Measurements from ENCODE around the gene CSF1R. TPM values are rescaled to one million over a fixed set of nuclear protein-coding genes. Genes with fewer than 3 reads are reported as not detected.

CSF1R gene
- total RNA-seq, 1 donor from 2014 or later = 31.3 TPM

DNA sequence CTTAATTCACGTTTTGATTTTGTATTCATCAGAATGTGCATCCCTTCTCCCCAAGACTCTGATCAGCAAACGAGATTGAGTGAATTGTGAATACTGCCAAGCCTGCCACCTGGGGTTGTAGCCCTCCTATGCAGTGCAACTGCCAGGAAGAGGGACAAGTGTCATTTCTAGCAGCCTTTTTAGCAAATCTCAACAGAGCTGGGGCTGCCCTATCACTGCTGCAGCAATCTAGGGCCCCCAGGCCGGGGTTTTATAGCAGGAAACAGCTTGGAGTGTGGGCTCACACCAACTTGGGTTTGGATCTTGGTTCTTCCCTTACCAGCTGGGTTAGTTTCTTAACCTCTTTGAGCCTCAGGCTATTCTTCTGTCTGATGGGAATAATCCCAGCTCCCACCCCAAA is 4.0 kb downstream of the CSF1R start:
- Histone ChIP-seq H3K4me3 (ENCODE audit: low read length in 3 of 3) (no peak overlapping the region), H3K27ac (ENCODE audit: low read depth, low read length) (no peak overlapping the region), H3K27me3 (ENCODE audit: control insufficient read depth in 3 of 3, insufficient read depth in 3 of 3, low read length in 3 of 3) (peaks cover 0 to 8% (median 4%) of the 10 kb centered on the region in 3 donors), H3K4me1 (ENCODE audit: control insufficient read depth in 3 of 3, insufficient read depth in 3 of 3, low read length in 3 of 3) (peaks cover 0 to 6% (median 0%) of the 10 kb centered on the region in 3 donors), H3K9me3 (ENCODE audit: control insufficient read depth in 3 of 3, low read length in 3 of 3) (no peaks in the 10 kb centered on the region), H3K36me3 (ENCODE audit: control insufficient read depth in 3 of 3, insufficient read depth in 3 of 3, low read length in 3 of 3) (no peaks in the 10 kb centered on the region), H3K9ac (ENCODE audit: low read depth in 1 of 3, low read length in 3 of 3) (no peak overlapping the region)

- no peak overlapping the region for H3K27ac ChIP-seq (ENCODE audit: low read depth, low read length)
- H3K4me3 ChIP-seq (ENCODE audit: low read length in 3 of 3) = no peak overlapping the region
- H3K27me3 ChIP-seq (ENCODE audit: control insufficient read depth in 3 of 3, insufficient read depth in 3 of 3, low read length in 3 of 3) = peaks cover 0 to 8% (median 4%) of the 10 kb centered on the region in 3 donors
- peak overlapping the region in 2 of 3 donors; percentile 25 to 43 for H3K9ac ChIP-seq (ENCODE audit: low read depth in 1 of 3, low read length in 3 of 3)
- no peaks in the 10 kb centered on the region for H3K36me3 ChIP-seq (ENCODE audit: control insufficient read depth in 3 of 3, insufficient read depth in 3 of 3, low read length in 3 of 3)
- no peaks in the 10 kb centered on the region for H3K9me3 ChIP-seq (ENCODE audit: control insufficient read depth in 3 of 3, low read length in 3 of 3)
- H3K4me1 ChIP-seq (ENCODE audit: control insufficient read depth in 3 of 3, insufficient read depth in 3 of 3, low read length in 3 of 3) = peaks cover 0 to 6% (median 0%) of the 10 kb centered on the region in 3 donors
Measured at GRCh38 chr5:150081541-150082283, 4.6 kb downstream of the CSF1R start.

GRCh38 chr5:150080696-150081435 is 5.5 kb downstream of the CSF1R start:
- H3K27me3 ChIP-seq (ENCODE audit: control insufficient read depth in 3 of 3, insufficient read depth in 3 of 3, low read length in 3 of 3) = peaks cover 0 to 7% (median 0%) of the 10 kb centered on the region in 3 donors
- H3K9me3 ChIP-seq (ENCODE audit: control insufficient read depth in 3 of 3, low read length in 3 of 3) = no peaks in the 10 kb centered on the region
- no peak overlapping the region for H3K27ac ChIP-seq (ENCODE audit: low read depth, low read length)
- H3K9ac ChIP-seq (ENCODE audit: low read depth in 1 of 3, low read length in 3 of 3) = no peak overlapping the region
- peaks cover 0 to 6% (median 0%) of the 10 kb centered on the region in 3 donors for H3K4me1 ChIP-seq (ENCODE audit: control insufficient read depth in 3 of 3, insufficient read depth in 3 of 3, low read length in 3 of 3)
- no peak overlapping the region for H3K4me3 ChIP-seq (ENCODE audit: low read length in 3 of 3)
- H3K36me3 ChIP-seq (ENCODE audit: control insufficient read depth in 3 of 3, insufficient read depth in 3 of 3, low read length in 3 of 3) = no peaks in the 10 kb centered on the region

DNA sequence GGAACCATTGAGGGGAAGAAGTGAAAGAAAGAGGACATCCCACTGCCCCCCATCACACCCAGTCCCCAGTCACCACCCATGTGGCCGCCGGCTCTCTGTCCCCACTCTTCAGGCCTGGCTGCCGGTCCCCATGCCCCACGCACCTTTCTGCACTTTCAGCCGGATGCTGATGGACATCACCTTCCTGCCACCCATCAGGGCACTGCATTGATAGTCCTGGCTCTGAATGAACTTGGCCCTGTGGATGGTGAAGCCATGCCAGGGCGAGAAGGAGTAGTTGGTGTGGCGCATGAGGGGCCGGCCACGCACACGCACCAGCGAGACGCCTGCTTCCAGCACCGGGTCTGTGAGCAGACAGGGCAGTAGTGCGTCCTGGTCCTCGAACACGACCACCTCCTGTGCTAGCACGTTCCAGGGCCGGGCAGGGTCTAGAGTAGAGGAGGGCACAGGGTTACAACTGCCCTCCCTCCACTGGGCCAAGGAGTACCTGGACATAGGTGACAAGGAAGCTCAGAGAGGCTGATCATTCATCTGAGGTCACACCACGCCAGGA is 6.4 kb downstream of the CSF1R start:
- Histone ChIP-seq H3K4me1 (ENCODE audit: control insufficient read depth in 3 of 3, insufficient read depth in 3 of 3, low read length in 3 of 3) (peaks cover 0 to 6% (median 0%) of the 10 kb centered on the region in 3 donors), H3K27me3 (ENCODE audit: control insufficient read depth in 3 of 3, insufficient read depth in 3 of 3, low read length in 3 of 3) (no peaks in the 10 kb centered on the region), H3K27ac (ENCODE audit: low read depth, low read length) (no peak overlapping the region), H3K9ac (ENCODE audit: low read depth in 1 of 3, low read length in 3 of 3) (no peak overlapping the region), H3K36me3 (ENCODE audit: control insufficient read depth in 3 of 3, insufficient read depth in 3 of 3, low read length in 3 of 3) (no peaks in the 10 kb centered on the region), H3K9me3 (ENCODE audit: control insufficient read depth in 3 of 3, low read length in 3 of 3) (no peaks in the 10 kb centered on the region), H3K4me3 (ENCODE audit: low read length in 3 of 3) (no peak overlapping the region)

DNA sequence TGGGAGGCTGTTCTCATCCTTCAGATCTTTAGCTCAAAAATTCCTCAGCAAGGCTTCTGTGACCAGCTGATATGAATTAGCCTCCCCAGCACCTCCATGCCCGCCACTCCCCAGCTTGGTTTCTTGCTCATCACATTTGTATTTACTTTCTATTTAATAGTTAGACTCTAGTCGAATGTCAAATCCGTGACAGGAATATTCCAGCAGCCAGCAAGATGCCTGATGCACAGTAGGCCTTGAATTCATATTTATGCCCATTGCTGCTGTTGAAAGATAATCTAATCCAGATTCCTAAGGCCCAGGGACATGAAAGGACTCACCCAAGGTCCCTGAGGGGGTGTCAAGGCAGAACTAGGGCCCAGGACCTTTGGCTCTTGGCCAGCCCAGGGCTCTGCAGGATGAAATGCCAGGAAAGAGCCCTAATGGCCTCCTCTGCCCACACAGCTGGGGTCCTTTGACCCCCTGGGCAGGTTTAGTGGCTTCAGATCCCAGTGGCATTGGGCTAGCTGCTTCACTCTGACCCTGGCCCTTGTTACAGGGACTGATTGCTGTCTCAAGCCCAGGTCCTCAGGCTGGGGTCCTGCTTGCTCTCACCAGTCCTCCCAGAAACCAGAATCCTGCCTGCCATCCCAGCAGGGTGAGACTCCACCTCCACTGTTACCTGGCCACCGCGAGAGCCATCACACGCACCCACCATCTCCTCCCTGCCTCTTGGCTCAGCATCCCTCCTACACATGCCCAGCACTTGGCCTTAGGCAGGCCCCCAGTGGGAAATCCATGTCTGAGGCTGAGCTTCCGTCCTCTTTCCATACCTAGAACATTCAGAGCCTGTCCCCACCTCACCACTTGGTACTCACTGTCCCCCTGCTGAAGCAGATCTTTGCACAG is 7.3 kb downstream of the CSF1R start:
- Histone ChIP-seq H3K27me3 (ENCODE audit: control insufficient read depth in 3 of 3, insufficient read depth in 3 of 3, low read length in 3 of 3) (no peaks in the 10 kb centered on the region), H3K36me3 (ENCODE audit: control insufficient read depth in 3 of 3, insufficient read depth in 3 of 3, low read length in 3 of 3) (no peaks in the 10 kb centered on the region), H3K9me3 (ENCODE audit: control insufficient read depth in 3 of 3, low read length in 3 of 3) (no peaks in the 10 kb centered on the region), H3K27ac (ENCODE audit: low read depth, low read length) (no peak overlapping the region), H3K4me1 (ENCODE audit: control insufficient read depth in 3 of 3, insufficient read depth in 3 of 3, low read length in 3 of 3) (peaks cover 0 to 6% (median 0%) of the 10 kb centered on the region in 3 donors), H3K9ac (ENCODE audit: low read depth in 1 of 3, low read length in 3 of 3) (no peak overlapping the region), H3K4me3 (ENCODE audit: low read length in 3 of 3) (no peak overlapping the region)

DNA sequence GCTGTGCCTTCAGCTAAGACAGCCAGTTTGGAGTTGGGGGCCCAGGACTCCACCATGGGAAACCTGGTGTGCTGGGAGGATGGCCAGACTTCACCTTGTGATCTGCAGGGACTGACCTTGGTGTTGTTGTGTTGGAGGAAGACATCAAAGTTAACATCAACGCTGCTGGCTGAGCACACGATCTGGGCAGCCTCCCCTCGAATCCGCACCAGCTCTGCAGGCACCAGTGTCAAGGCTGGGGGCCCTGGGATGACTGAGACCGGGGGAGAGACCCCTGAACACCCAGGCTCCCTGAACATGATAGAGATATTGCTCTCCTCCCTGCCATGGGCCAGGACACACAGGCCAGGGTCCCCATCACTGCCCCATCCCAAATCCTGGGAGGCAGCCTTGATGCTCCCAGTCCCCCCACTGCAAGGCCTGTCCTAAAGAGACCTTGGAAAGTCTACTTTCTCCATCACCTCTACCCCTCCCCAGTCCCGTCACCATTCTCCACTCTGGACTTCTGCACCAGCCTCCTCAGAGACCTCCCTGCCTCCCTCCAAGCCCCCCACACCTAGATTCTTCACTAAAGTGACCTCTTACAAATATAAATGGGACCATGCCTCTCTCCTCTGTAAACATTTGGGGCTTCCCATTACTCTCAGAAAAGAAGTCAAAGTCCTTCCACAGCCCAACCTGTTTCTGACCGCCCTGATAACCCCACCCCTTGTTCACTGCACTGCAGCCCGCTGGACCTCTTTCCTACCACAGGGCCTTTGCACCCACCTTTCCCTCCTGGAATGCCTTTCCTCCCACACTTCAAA is 8.2 kb downstream of the CSF1R start:
- H3K9ac ChIP-seq (ENCODE audit: low read depth in 1 of 3, low read length in 3 of 3) = no peak overlapping the region
- H3K36me3 ChIP-seq (ENCODE audit: control insufficient read depth in 3 of 3, insufficient read depth in 3 of 3, low read length in 3 of 3) = no peaks in the 10 kb centered on the region
- no peak overlapping the region for H3K4me3 ChIP-seq (ENCODE audit: low read length in 3 of 3)
- no peaks in the 10 kb centered on the region for H3K27me3 ChIP-seq (ENCODE audit: control insufficient read depth in 3 of 3, insufficient read depth in 3 of 3, low read length in 3 of 3)
- H3K4me1 ChIP-seq (ENCODE audit: control insufficient read depth in 3 of 3, insufficient read depth in 3 of 3, low read length in 3 of 3) = peaks cover 0 to 6% (median 0%) of the 10 kb centered on the region in 3 donors
- peaks cover 0 to under 1% (median 0%) of the 10 kb centered on the region in 3 donors for H3K9me3 ChIP-seq (ENCODE audit: control insufficient read depth in 3 of 3, low read length in 3 of 3)
- no peak overlapping the region for H3K27ac ChIP-seq (ENCODE audit: low read depth, low read length)

- Histone ChIP-seq H3K27me3 (ENCODE audit: control insufficient read depth in 3 of 3, insufficient read depth in 3 of 3, low read length in 3 of 3) (no peaks in the 10 kb centered on the region), H3K36me3 (ENCODE audit: control insufficient read depth in 3 of 3, insufficient read depth in 3 of 3, low read length in 3 of 3) (no peaks in the 10 kb centered on the region)
Measured at GRCh38 chr5:150077060-150077459, 9.3 kb downstream of the CSF1R start.

GRCh38 chr5:150075806-150076205 is 10.5 kb downstream of the CSF1R start:
- H3K27me3 ChIP-seq (ENCODE audit: control insufficient read depth in 3 of 3, insufficient read depth in 3 of 3, low read length in 3 of 3) = no peaks in the 10 kb centered on the region
- peaks cover 0 to 6% (median 0%) of the 10 kb centered on the region in 3 donors for H3K4me1 ChIP-seq (ENCODE audit: control insufficient read depth in 3 of 3, insufficient read depth in 3 of 3, low read length in 3 of 3)
- H3K4me3 ChIP-seq (ENCODE audit: low read length in 3 of 3) = no peak overlapping the region
- H3K27ac ChIP-seq (ENCODE audit: low read depth, low read length) = no peak overlapping the region
- H3K9me3 ChIP-seq (ENCODE audit: control insufficient read depth in 3 of 3, low read length in 3 of 3) = peaks cover 0 to 2% (median 0%) of the 10 kb centered on the region in 3 donors
- no peak overlapping the region for H3K9ac ChIP-seq (ENCODE audit: low read depth in 1 of 3, low read length in 3 of 3)
- H3K36me3 ChIP-seq (ENCODE audit: control insufficient read depth in 3 of 3, insufficient read depth in 3 of 3, low read length in 3 of 3) = no peaks in the 10 kb centered on the region

More at GRCh38 chr5:150077060-150077459, 9.3 kb downstream of the CSF1R start:
- H3K9me3 ChIP-seq (ENCODE audit: control insufficient read depth in 3 of 3, low read length in 3 of 3) = peaks cover 0 to 2% (median 0%) of the 10 kb centered on the region in 3 donors
- no peak overlapping the region for H3K4me3 ChIP-seq (ENCODE audit: low read length in 3 of 3)
- peaks cover 0 to 6% (median 0%) of the 10 kb centered on the region in 3 donors for H3K4me1 ChIP-seq (ENCODE audit: control insufficient read depth in 3 of 3, insufficient read depth in 3 of 3, low read length in 3 of 3)
- no peak overlapping the region for H3K9ac ChIP-seq (ENCODE audit: low read depth in 1 of 3, low read length in 3 of 3)
- H3K27ac ChIP-seq (ENCODE audit: low read depth, low read length) = no peak overlapping the region

DNA sequence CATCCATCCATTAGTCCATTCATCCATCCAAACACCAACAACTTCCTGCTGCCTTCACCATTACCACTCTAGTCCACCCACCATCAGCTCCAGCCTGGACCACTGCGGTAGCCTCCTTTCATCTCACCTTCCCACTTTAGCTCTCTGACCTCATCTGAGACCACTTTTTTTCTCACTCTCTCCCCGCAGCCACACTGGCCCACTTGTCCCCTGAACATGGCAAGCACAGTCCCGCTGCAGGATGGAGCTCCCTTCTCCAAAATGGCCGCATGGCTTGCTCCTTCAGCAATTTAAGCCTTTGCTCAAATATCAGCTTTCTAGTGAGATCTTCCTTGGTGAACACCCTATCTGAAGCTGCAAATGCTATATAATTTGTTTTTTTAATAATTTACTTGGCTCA is 11.1 kb downstream of the CSF1R start:
- Histone ChIP-seq H3K4me3 (ENCODE audit: low read length in 3 of 3) (no peak overlapping the region), H3K27ac (ENCODE audit: low read depth, low read length) (no peak overlapping the region), H3K9ac (ENCODE audit: low read depth in 1 of 3, low read length in 3 of 3) (no peak overlapping the region), H3K36me3 (ENCODE audit: control insufficient read depth in 3 of 3, insufficient read depth in 3 of 3, low read length in 3 of 3) (no peaks in the 10 kb centered on the region), H3K9me3 (ENCODE audit: control insufficient read depth in 3 of 3, low read length in 3 of 3) (peaks cover 0 to 2% (median 0%) of the 10 kb centered on the region in 3 donors), H3K27me3 (ENCODE audit: control insufficient read depth in 3 of 3, insufficient read depth in 3 of 3, low read length in 3 of 3) (no peaks in the 10 kb centered on the region), H3K4me1 (ENCODE audit: control insufficient read depth in 3 of 3, insufficient read depth in 3 of 3, low read length in 3 of 3) (peaks cover 0 to 5% (median 0%) of the 10 kb centered on the region in 3 donors)

All from skeletal muscle tissue (tissue), 4 donors.